Stomach smooth muscle (tissue), 2 donors: ENCODE results near the gene PLXNA4.

ENCODE experiments used
- H3K27ac ChIP-seq: one replicate; pipeline ENCODE4 v1.7.0; 2013; ENCODE audit warnings: mild to moderate bottlenecking, low read length, inconsistent platforms
- H3K27me3 ChIP-seq, 2 donors: one replicate each; pipeline ENCODE4 v1.7.0; 2013; ENCODE audit warnings: low read length in 2 of 2; ENCODE audit not compliant: insufficient read depth in 2 of 2, control insufficient read depth in 1 of 2
- H3K36me3 ChIP-seq, 2 donors: one replicate each; pipeline ENCODE4 v1.7.0; 2013; ENCODE audit warnings: low read length in 2 of 2; ENCODE audit not compliant: control insufficient read depth in 2 of 2, insufficient read depth in 2 of 2
- H3K4me1 ChIP-seq: one replicate; pipeline ENCODE4 v1.7.0; 2013; ENCODE audit warnings: low read length; ENCODE audit not compliant: control insufficient read depth, insufficient read depth
- H3K4me3 ChIP-seq, 2 donors: one replicate each; pipeline ENCODE4 v1.7.0; 2013; ENCODE audit warnings: low read length in 2 of 2
- H3K9ac ChIP-seq, 2 donors: one replicate each; pipeline ENCODE4 v1.7.0; 2013; ENCODE audit warnings: low read length in 2 of 2, mild to moderate bottlenecking in 1 of 2
- H3K9me3 ChIP-seq, 2 donors: one replicate each; pipeline ENCODE4 v1.7.0; 2013; ENCODE audit warnings: low read length in 2 of 2; ENCODE audit not compliant: control insufficient read depth in 2 of 2
- donor health status: healthy.
- donor health status: Pancreatic carcinoma.

The PLXNA4 gene

DNA sequence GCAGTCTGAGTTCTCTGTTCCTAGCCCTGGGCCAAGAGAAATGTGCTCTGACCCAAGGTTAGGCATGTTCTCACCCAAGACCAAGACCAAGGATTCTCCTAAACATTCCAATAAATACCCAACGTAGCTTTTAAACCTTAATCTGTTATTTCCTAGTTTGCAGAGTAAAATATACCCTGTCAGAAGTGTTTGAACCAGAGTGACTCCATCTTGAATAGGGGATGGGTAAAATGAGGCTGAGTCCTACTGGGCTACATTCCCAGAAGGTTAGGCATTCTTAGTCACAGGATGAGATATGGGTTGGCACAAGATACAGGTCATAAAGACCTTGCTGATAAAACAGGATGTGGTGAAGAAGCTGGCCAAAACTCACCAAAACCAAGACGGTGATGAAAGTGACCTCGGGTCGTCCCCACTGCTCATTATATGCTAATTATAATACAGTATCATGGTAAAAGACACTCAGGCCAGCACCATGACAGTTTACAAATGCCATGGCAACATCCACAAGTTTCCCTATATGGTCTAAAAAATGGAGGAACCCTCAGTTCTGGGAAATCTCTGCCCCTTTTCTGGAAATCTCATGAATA, 27.7 kb downstream of the PLXNA4 start:
- peaks cover 0 to 2% of the 10 kb centered on the region in 2 donors for H3K36me3 ChIP-seq
- H3K4me3 ChIP-seq = no peak overlapping the region
- H3K9ac ChIP-seq = no peak overlapping the region
- H3K27me3 ChIP-seq = no peaks in the 10 kb centered on the region
- no peak overlapping the region for H3K27ac ChIP-seq
- H3K4me1 ChIP-seq = no peaks in the 10 kb centered on the region
- H3K9me3 ChIP-seq = peaks cover 3 to 23% of the 10 kb centered on the region in 2 donors

DNA sequence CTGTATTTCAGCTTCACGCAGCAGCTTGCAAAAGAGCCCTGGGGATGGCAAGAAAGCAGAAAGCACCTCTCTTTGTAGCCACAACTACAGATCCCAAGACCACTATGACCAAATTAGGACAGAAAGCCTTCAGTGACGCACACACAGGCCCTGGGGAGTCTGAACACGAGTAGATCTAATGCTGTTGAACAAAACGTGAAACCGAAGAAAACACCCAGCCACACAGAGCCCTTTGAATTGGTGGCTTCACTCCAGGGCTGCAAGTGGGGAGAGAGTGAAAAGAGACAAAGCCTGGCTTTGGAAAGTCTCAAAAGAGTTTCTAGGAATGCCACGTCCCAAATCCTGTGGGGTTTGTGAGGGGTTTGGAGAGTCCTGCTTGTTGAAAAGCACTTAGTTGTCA, 28.4 kb downstream of the PLXNA4 start:
- H3K4me1 ChIP-seq = no peaks in the 10 kb centered on the region
- H3K9me3 ChIP-seq = peaks cover 3 to 20% of the 10 kb centered on the region in 2 donors
- H3K27me3 ChIP-seq = no peaks in the 10 kb centered on the region
- H3K27ac ChIP-seq = no peak overlapping the region
- no peak overlapping the region for H3K4me3 ChIP-seq
- H3K36me3 ChIP-seq = peaks cover 0 to 2% of the 10 kb centered on the region in 2 donors
- H3K9ac ChIP-seq = no peak overlapping the region

DNA sequence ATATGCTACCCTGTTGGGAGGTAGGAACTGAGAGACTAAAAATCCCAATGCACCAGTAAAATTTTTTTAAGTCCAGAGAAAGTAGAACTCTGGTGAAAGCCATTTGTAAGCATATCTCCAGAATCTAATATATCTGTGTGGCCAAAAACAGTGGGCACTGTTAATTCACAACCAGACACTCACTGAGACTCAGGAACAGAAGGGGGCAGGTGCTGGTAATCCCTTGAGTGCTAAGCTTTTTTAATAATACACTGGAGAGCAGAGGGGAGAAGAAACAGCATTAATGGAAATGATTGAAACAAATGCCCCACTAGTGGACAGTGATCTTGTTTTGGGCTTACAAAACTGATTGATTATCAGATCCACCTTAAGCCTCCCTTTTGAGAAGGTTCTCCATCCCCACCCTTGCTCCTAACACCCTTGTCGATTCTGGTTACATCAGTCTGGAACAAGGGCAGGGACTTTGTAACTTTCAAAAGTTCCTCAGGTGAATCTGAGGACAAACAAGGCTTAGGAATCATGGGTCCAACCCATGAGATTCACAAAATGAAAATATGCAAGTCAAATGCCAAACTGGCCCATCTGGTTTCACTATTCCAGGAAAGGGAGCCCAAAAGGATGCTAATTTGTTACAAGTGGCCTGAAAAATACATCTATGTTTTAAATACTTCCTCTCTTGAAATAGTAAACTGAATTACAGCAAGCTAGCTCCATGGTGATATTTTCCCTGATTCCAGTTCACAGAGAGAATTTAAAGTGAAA, 29.7 kb downstream of the PLXNA4 start:
- no peak overlapping the region for H3K9ac ChIP-seq
- peaks cover 0 to 2% of the 10 kb centered on the region in 2 donors for H3K36me3 ChIP-seq
- H3K27me3 ChIP-seq = no peaks in the 10 kb centered on the region
- H3K4me1 ChIP-seq = no peaks in the 10 kb centered on the region
- H3K27ac ChIP-seq = no peak overlapping the region
- peaks cover under 1 to 15% of the 10 kb centered on the region in 2 donors for H3K9me3 ChIP-seq
- no peak overlapping the region for H3K4me3 ChIP-seq

- no peaks in the 10 kb centered on the region for H3K36me3 ChIP-seq
- H3K27me3 ChIP-seq = no peaks in the 10 kb centered on the region
- H3K4me3 ChIP-seq = no peak overlapping the region
- no peaks in the 10 kb centered on the region for H3K4me1 ChIP-seq
- peaks cover 0 to 8% of the 10 kb centered on the region in 2 donors for H3K9me3 ChIP-seq
- no peak overlapping the region for H3K27ac ChIP-seq
- H3K9ac ChIP-seq = no peak overlapping the region
Observed at GRCh38 chr7:132545756-132546155, 30.5 kb downstream of the PLXNA4 start.

DNA sequence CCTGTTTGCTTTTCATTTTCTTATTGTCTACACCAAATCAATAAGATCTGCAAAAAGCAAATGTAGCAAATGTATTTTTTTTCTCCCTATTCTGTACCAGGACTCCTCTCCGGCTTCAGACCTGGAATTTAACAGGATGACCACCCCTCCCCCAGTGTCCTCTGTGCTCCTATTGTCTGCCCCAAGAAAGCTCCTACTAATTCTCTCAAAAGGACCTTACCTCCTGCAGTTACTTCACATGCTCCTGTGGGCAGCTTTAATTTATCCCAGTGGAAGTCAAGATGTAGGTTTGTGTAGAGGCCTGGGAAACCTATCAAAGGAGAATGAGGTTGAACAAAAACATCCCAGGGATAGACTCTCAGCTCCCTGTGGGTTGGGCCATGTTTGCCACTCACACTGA, 31.3 kb downstream of the PLXNA4 start:
- no peak overlapping the region for H3K27ac ChIP-seq
- H3K36me3 ChIP-seq = no peaks in the 10 kb centered on the region
- H3K9ac ChIP-seq = no peak overlapping the region
- H3K9me3 ChIP-seq = peaks cover 0 to under 1% of the 10 kb centered on the region in 2 donors
- H3K4me1 ChIP-seq = no peaks in the 10 kb centered on the region
- H3K4me3 ChIP-seq = no peak overlapping the region
- no peaks in the 10 kb centered on the region for H3K27me3 ChIP-seq

DNA sequence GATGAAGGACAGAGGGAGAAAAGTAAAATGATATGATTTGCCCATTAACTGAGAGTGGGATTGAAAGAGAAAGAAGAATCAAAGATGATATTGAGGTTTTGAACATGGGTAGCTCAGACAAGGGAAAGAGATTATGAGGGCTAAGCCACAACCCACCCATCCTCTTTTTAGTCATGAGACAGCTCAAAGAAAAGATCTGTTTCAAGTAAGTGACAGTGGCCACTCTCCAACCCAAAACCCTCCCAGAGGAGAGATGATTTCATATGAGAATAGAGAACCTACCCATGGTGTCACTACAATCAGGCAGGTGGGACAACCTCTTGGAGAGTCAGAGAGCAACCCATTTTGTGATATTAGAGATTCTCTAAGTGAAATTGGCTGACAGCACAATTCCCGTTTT, 32.2 kb downstream of the PLXNA4 start:
- Histone ChIP-seq H3K4me1 (no peaks in the 10 kb centered on the region), H3K27me3 (no peaks in the 10 kb centered on the region), H3K9me3 (no peaks in the 10 kb centered on the region), H3K4me3 (no peak overlapping the region), H3K27ac (no peak overlapping the region), H3K36me3 (no peaks in the 10 kb centered on the region), H3K9ac (no peak overlapping the region)

GRCh38 chr7:132542895-132543294, 33.4 kb downstream of the PLXNA4 start:
- no peak overlapping the region for H3K4me3 ChIP-seq
- no peaks in the 10 kb centered on the region for H3K36me3 ChIP-seq
- no peak overlapping the region for H3K27ac ChIP-seq
- no peaks in the 10 kb centered on the region for H3K4me1 ChIP-seq
- no peak overlapping the region for H3K9ac ChIP-seq
- no peaks in the 10 kb centered on the region for H3K27me3 ChIP-seq
- no peaks in the 10 kb centered on the region for H3K9me3 ChIP-seq

DNA sequence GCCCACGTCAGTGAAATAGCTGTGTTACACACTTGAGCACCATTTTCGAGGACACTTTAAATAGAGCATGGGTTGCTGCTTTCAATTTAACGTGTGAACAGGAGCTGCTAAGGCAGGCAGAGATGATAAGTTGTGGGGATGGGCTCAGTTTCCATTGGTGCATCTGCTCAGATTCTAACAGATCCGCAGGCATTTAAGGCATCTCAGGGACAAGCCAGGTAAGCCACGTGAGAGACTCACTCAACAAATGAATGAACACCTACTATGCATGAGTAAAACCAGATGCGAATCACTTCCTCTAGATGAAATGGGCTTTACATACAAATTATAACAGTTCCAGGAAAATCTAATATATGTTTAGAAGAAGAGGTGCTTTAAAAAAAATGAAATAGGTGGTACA, 34.6 kb downstream of the PLXNA4 start:
- H3K27me3 ChIP-seq = no peaks in the 10 kb centered on the region

DNA sequence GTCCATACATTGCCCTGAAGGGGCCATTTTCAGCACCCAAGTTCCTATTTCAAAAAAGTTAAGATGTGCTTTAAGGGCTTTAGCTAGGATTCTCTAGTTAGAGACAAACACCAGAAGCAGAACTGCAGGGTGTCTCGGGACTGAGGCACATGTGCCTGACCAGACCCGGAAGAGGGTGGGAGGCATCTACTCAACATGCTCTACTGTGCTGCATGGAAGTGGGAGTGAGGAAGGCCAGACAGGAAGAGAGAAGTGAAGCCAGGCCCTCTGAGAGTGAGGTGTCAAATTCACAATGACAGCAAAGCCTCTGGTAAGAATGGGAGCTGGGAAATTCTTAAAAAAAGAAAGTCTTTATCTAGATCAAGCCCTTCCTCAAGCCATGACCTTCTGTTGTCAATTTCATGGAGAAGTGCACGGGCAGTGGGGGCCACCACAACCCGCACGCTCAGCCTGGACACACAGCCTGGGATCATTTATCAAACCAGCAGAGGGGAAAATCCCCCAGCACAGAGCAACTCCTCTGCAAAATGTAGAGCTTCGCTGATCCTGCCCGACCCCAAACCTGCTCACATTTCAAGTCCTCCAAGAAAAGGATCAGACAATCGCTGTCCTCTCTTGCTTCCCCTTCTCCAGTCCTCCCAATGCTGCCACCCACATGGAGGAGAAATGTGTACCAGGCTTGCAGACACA, 38.7 kb downstream of the PLXNA4 start:
- no peaks in the 10 kb centered on the region for H3K4me1 ChIP-seq
- H3K4me3 ChIP-seq = no peak overlapping the region
- H3K27me3 ChIP-seq = no peaks in the 10 kb centered on the region
- H3K9me3 ChIP-seq = no peaks in the 10 kb centered on the region
- no peak overlapping the region for H3K9ac ChIP-seq
- no peak overlapping the region for H3K27ac ChIP-seq
- H3K36me3 ChIP-seq = no peaks in the 10 kb centered on the region

More for the DNA sequence above, 34.6 kb downstream of the PLXNA4 start:
- Histone ChIP-seq H3K27ac (no peak overlapping the region), H3K9me3 (no peaks in the 10 kb centered on the region), H3K36me3 (no peaks in the 10 kb centered on the region), H3K4me1 (no peaks in the 10 kb centered on the region), H3K9ac (no peak overlapping the region), H3K4me3 (no peak overlapping the region)

GRCh38 chr7:132536654-132537395, 39.4 kb downstream of the PLXNA4 start:
- Histone ChIP-seq H3K4me1 (no peaks in the 10 kb centered on the region), H3K36me3 (no peaks in the 10 kb centered on the region), H3K27ac (no peak overlapping the region), H3K9me3 (no peaks in the 10 kb centered on the region), H3K4me3 (no peak overlapping the region), H3K9ac (no peak overlapping the region), H3K27me3 (no peaks in the 10 kb centered on the region)
